ENCODE data around the gene RAB8B.

RAB8B gene

GRCh38 chr15:63191895-63192618 is 2.7 kb downstream of the RAB8B start:
- TF ChIP-seq ZFX (IDR thresholded peaks at IDR 0.05; ENCODE audit: borderline replicate concordance) (no peak), CTCF (IDR thresholded peaks at IDR 0.05) (no peak)
- no peak overlapping the region for H3K27ac ChIP-seq

GRCh38 chr15:63192619-63193206 is 3.3 kb downstream of the RAB8B start:
- H3K27ac ChIP-seq, result no peak overlapping the region
- TF ChIP-seq CTCF (IDR thresholded peaks at IDR 0.05) (no peak), ZFX (IDR thresholded peaks at IDR 0.05; ENCODE audit: borderline replicate concordance) (no peak)

GRCh38 chr15:63194302-63194701 is 4.9 kb downstream of the RAB8B start:
- no peak overlapping the region for H3K27ac ChIP-seq

GRCh38 chr15:63194880-63195568 is 5.6 kb downstream of the RAB8B start:
- no peak overlapping the region for H3K27ac ChIP-seq
- TF ChIP-seq ZFX (IDR thresholded peaks at IDR 0.05; ENCODE audit: borderline replicate concordance) (no peak), CTCF (IDR thresholded peaks at IDR 0.05) (no peak)

More at GRCh38 chr15:63194302-63194701, 4.9 kb downstream of the RAB8B start:
- TF ChIP-seq CTCF (IDR thresholded peaks at IDR 0.05) (no peak), ZFX (IDR thresholded peaks at IDR 0.05; ENCODE audit: borderline replicate concordance) (no peak)

- TF ChIP-seq CTCF (IDR thresholded peaks at IDR 0.05), result no peak
- TF ChIP-seq ZFX (IDR thresholded peaks at IDR 0.05; ENCODE audit: borderline replicate concordance), result no peak
- no peak overlapping the region for H3K27ac ChIP-seq
These were observed 6.2 kb downstream of the RAB8B start for GRCh38 chr15:63195569-63196015.

GRCh38 chr15:63196842-63197241 is 7.4 kb downstream of the RAB8B start:
- no peak for TF ChIP-seq ZFX (IDR thresholded peaks at IDR 0.05; ENCODE audit: borderline replicate concordance)
- TF ChIP-seq CTCF (IDR thresholded peaks at IDR 0.05), result no peak
- H3K27ac ChIP-seq, result no peak overlapping the region

- H3K27ac ChIP-seq, result no peak overlapping the region
- TF ChIP-seq ZFX (IDR thresholded peaks at IDR 0.05; ENCODE audit: borderline replicate concordance) (no peak), CTCF (IDR thresholded peaks at IDR 0.05) (no peak)
These were observed 8.2 kb downstream of the RAB8B start for GRCh38 chr15:63197626-63198025.

Data from 22Rv1 (cell line).